A549 (cell line): Measurements from ENCODE around the gene ALDH2.

Source experiments
- EP300 ChIP-seq, 2 experiments: fragments of >200 bp; sonication (Bioruptor Twin); formaldehyde crosslinking; IDR thresholded peaks; 2 replicates in 1 of 2; 3 replicates in 1 of 2; pipeline ENCODE4 v1.6.1; 2016 to 2017
- KDM1A ChIP-seq: fragments of 200-600 bp; sonication (generic); IDR thresholded peaks from 2 replicates; pipeline ENCODE4 v1.6.1; 2016; ENCODE audit warnings: low read depth, mild to moderate bottlenecking
- MAZ ChIP-seq: fragments of 150-350 bp; IDR thresholded peaks from 2 replicates; pipeline ENCODE4 v1.6.1; 2014; ENCODE audit warnings: antibody characterized with exemption, low read depth, low read length, borderline replicate concordance
- NR3C1 ChIP-seq: fragments of >200 bp; sonication (Bioruptor Twin); formaldehyde crosslinking; IDR thresholded peaks from 3 replicates; pipeline ENCODE4 v1.6.1; 2017
- POLR2AphosphoS2 ChIP-seq: conservative IDR thresholded peaks from 2 replicates; pipeline ENCODE4 v1.6.1; 2012; ENCODE audit warnings: low read length, improper control_type of control experiment, inconsistent platforms
- ZFP36 ChIP-seq: fragments of 450-650 bp; IDR thresholded peaks from 2 replicates; pipeline ENCODE4 v1.6.1; 2014; ENCODE audit warnings: borderline replicate concordance; ENCODE audit not compliant: partially characterized antibody
- TF ChIP-seq, protein P1 (sequence below): fragments of >200 bp; sonication (Bioruptor Twin); formaldehyde crosslinking; IDR thresholded peaks from 3 replicates; pipeline ENCODE4 v1.5.1; 2016

DNA sequence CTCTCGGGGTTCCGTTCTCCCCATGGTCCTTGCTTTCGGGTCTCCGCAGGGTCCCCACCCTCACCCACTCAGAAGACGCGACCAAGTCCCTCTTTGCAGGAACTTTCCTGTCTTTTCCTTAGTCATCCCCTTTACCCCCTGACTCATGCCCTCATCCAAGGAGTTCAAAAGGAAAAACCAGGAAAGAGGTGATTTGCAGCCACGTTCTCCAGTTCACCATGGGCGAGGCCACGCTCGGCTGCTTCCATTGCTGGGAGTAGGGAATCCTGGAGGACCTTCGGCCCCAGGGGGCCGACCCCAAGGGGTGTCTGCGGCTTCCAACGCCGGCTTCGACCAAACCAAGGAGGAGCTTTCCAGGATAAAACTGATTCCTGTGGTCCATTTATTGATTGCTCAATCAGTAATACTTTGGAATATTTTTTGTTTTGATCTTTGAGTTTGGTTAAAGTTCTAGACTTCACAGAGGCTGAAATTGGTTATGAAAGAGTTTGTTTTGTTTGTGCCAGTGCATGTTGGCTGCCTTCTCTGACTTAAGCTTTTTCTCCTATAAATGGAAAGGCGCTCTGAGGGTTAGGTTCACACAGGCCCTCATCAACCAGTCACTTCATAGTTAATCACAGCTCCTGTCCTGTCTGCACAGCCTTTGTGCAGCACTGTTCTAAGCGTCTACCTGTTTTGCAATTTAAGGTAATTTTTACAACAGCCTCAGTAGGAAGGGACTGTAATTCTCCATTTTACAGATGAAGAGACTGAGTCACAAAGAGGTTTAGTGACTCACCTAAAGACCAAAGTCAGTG is 827 bp downstream of the ALDH2 start:
- TF ChIP-seq POLR2AphosphoS2 (no peak), EP300 (IDR thresholded peaks at IDR 0.05) (no peak), MAZ (no peak), KDM1A (no peak), ZFP36 (no peak), NR3C1 (no peak)
- TF ChIP-seq, protein P1, sequence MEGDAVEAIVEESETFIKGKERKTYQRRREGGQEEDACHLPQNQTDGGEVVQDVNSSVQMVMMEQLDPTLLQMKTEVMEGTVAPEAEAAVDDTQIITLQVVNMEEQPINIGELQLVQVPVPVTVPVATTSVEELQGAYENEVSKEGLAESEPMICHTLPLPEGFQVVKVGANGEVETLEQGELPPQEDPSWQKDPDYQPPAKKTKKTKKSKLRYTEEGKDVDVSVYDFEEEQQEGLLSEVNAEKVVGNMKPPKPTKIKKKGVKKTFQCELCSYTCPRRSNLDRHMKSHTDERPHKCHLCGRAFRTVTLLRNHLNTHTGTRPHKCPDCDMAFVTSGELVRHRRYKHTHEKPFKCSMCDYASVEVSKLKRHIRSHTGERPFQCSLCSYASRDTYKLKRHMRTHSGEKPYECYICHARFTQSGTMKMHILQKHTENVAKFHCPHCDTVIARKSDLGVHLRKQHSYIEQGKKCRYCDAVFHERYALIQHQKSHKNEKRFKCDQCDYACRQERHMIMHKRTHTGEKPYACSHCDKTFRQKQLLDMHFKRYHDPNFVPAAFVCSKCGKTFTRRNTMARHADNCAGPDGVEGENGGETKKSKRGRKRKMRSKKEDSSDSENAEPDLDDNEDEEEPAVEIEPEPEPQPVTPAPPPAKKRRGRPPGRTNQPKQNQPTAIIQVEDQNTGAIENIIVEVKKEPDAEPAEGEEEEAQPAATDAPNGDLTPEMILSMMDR = no peak
